ENCODE results near the gene ZBTB20.

Gene ZBTB20

GRCh38 chr3:114418724-114419543, 728.2 kb downstream of the ZBTB20 start:
- Histone ChIP-seq H3K9me2 (replicated peaks; ENCODE audit: control insufficient read depth, low read length) (no peaks in the 10 kb centered on the region), H3K36me3 (ENCODE audit: control insufficient read depth, low read length) (no peaks in the 10 kb centered on the region), H4K20me1 (ENCODE audit: control insufficient read depth, insufficient read depth, low read depth, low read length) (0 out of 2 replicates have a peak, but pooled peaks cover 3% of the 10 kb centered on the region), H3K79me2 (ENCODE audit: control insufficient read depth, low read length) (peaks cover 14% of the 10 kb centered on the region; the same call in 1 of the 2 replicates), H3K9me3 (ENCODE audit: control insufficient read depth, insufficient read depth, low read length) (no peaks in the 10 kb centered on the region), H3K27ac (ENCODE audit: low read depth, low read length) (no peak overlapping the region), H3K4me1 (ENCODE audit: control insufficient read depth, low read length) (peaks cover 11% of the 10 kb centered on the region; the same call in 1 of the 2 replicates), H3K4me2 (ENCODE audit: low read length) (no peak overlapping the region), H3K4me3 (ENCODE audit: low read length) (no peak overlapping the region), H3K27me3 (ENCODE audit: control insufficient read depth, low read length) (no peaks in the 10 kb centered on the region), H3F3A (ENCODE audit: control insufficient read depth, insufficient read depth) (no peaks in the 10 kb centered on the region)
- TF ChIP-seq EZH2phosphoT487 (IDR thresholded peaks at IDR 0.05; ENCODE audit: borderline replicate concordance, low read length) (no peak), CTCF (IDR thresholded peaks at IDR 0.05; ENCODE audit: low read depth, low read length, poor library complexity, severe bottlenecking) (peak; percentile 86)

- Histone ChIP-seq H3K27me3 (ENCODE audit: control insufficient read depth, low read length) (no peaks in the 10 kb centered on the region), H4K20me1 (ENCODE audit: control insufficient read depth, insufficient read depth, low read depth, low read length) (0 out of 2 replicates have a peak, but pooled peaks cover 3% of the 10 kb centered on the region), H3K9me3 (ENCODE audit: control insufficient read depth, insufficient read depth, low read length) (no peaks in the 10 kb centered on the region), H3K9me2 (replicated peaks; ENCODE audit: control insufficient read depth, low read length) (no peaks in the 10 kb centered on the region), H3K4me3 (ENCODE audit: low read length) (no peak overlapping the region), H3K4me2 (ENCODE audit: low read length) (no peak overlapping the region), H3K36me3 (ENCODE audit: control insufficient read depth, low read length) (no peaks in the 10 kb centered on the region), H3K79me2 (ENCODE audit: control insufficient read depth, low read length) (peaks cover 14% of the 10 kb centered on the region; the same call in 1 of the 2 replicates), H3K27ac (ENCODE audit: low read depth, low read length) (no peak overlapping the region), H3F3A (ENCODE audit: control insufficient read depth, insufficient read depth) (no peaks in the 10 kb centered on the region), H3K4me1 (ENCODE audit: control insufficient read depth, low read length) (peaks cover 11% of the 10 kb centered on the region; the same call in 1 of the 2 replicates)
- TF ChIP-seq EZH2phosphoT487 (IDR thresholded peaks at IDR 0.05; ENCODE audit: borderline replicate concordance, low read length) (no peak), CTCF (IDR thresholded peaks at IDR 0.05; ENCODE audit: low read depth, low read length, poor library complexity, severe bottlenecking) (no peak)
These were observed 729.0 kb downstream of the ZBTB20 start for GRCh38 chr3:114418107-114418506.

GRCh38 chr3:114417675-114418074, 729.4 kb downstream of the ZBTB20 start:
- no peak for TF ChIP-seq CTCF (IDR thresholded peaks at IDR 0.05; ENCODE audit: low read depth, low read length, poor library complexity, severe bottlenecking)
- no peak for TF ChIP-seq EZH2phosphoT487 (IDR thresholded peaks at IDR 0.05; ENCODE audit: borderline replicate concordance, low read length)
- 0 out of 2 replicates have a peak, but pooled peaks cover 3% of the 10 kb centered on the region for H4K20me1 ChIP-seq (ENCODE audit: control insufficient read depth, insufficient read depth, low read depth, low read length)
- peaks cover 11% of the 10 kb centered on the region; the same call in 1 of the 2 replicates for H3K4me1 ChIP-seq (ENCODE audit: control insufficient read depth, low read length)
- H3K9me3 ChIP-seq (ENCODE audit: control insufficient read depth, insufficient read depth, low read length) = no peaks in the 10 kb centered on the region
- H3K79me2 ChIP-seq (ENCODE audit: control insufficient read depth, low read length) = peaks cover 14% of the 10 kb centered on the region; the same call in 1 of the 2 replicates
- no peak overlapping the region for H3K4me2 ChIP-seq (ENCODE audit: low read length)
- H3K27ac ChIP-seq (ENCODE audit: low read depth, low read length) = no peak overlapping the region
- H3K27me3 ChIP-seq (ENCODE audit: control insufficient read depth, low read length) = no peaks in the 10 kb centered on the region
- H3K9me2 ChIP-seq (replicated peaks; ENCODE audit: control insufficient read depth, low read length) = no peaks in the 10 kb centered on the region
- no peaks in the 10 kb centered on the region for H3F3A ChIP-seq (ENCODE audit: control insufficient read depth, insufficient read depth)
- H3K36me3 ChIP-seq (ENCODE audit: control insufficient read depth, low read length) = no peaks in the 10 kb centered on the region
- no peak overlapping the region for H3K4me3 ChIP-seq (ENCODE audit: low read length)
